WERI-Rb-1 (cell line): Measurements from ENCODE around the gene USP15.

ENCODE experiments used
- DNase-seq: peaks from one replicate; pipeline ENCODE4 v3.0.0-alpha.2; 2020
- H3K27ac ChIP-seq: fragments of 250-450 bp; sonication (Bioruptor Pico); 2 replicates; pipeline ENCODE4 v1.5.1; 2020; ENCODE audit warnings: mild to moderate bottlenecking, moderate library complexity
- H3K27me3 ChIP-seq: fragments of 250-450 bp; sonication (Bioruptor Pico); 2 replicates; pipeline ENCODE4 v1.5.1; 2021; ENCODE audit warnings: mild to moderate bottlenecking, low read depth, moderate library complexity; ENCODE audit not compliant: insufficient read depth, severe bottlenecking
- H3K36me3 ChIP-seq: fragments of 250-450 bp; sonication (Bioruptor Pico); 2 replicates; pipeline ENCODE4 v1.5.1; 2020; ENCODE audit warnings: mild to moderate bottlenecking, moderate library complexity
- H3K4me3 ChIP-seq: 2 replicates; pipeline ENCODE4 v1.5.1; 2011; ENCODE audit warnings: low read depth, mild to moderate bottlenecking, control low read depth, low read length
- H3K9me3 ChIP-seq: fragments of 250-450 bp; sonication (Bioruptor Pico); 2 replicates; pipeline ENCODE4 v1.5.1; 2021; ENCODE audit warnings: mild to moderate bottlenecking, moderate library complexity; ENCODE audit not compliant: severe bottlenecking
- TF ChIP-seq, protein P1 (sequence below): IDR thresholded peaks from 2 replicates; pipeline ENCODE4 v1.5.1; 2011; ENCODE audit warnings: low read depth, mild to moderate bottlenecking, control low read depth, inconsistent platforms, low read length

The USP15 gene

DNA sequence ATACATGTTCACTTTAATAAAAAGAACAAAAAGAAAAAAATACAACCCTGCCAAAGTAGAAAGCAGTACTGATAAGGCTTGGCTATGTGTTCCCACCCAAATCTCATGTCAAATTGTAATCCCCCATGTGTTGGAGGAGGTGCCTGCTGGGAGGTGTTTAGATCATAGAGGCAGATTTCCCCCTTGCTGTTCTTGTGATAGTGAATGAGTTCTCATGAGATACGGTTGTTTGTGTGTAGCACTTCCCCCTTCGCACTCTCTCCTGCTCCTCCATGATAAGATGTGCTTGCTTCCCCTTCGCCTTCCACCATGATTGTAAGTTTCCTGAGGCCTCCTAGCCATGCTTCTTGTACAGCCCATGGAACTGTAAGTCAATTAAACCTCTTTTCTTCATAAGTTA is 59.9 kb downstream of the USP15 start:
- DNase-seq: no peak
- peaks cover 22% of the 10 kb centered on the region for H3K36me3 ChIP-seq
- H3K9me3 ChIP-seq: no peaks in the 10 kb centered on the region
- no peaks in the 10 kb centered on the region for H3K27me3 ChIP-seq
- H3K27ac ChIP-seq: no peak overlapping the region
- TF ChIP-seq, protein P1, sequence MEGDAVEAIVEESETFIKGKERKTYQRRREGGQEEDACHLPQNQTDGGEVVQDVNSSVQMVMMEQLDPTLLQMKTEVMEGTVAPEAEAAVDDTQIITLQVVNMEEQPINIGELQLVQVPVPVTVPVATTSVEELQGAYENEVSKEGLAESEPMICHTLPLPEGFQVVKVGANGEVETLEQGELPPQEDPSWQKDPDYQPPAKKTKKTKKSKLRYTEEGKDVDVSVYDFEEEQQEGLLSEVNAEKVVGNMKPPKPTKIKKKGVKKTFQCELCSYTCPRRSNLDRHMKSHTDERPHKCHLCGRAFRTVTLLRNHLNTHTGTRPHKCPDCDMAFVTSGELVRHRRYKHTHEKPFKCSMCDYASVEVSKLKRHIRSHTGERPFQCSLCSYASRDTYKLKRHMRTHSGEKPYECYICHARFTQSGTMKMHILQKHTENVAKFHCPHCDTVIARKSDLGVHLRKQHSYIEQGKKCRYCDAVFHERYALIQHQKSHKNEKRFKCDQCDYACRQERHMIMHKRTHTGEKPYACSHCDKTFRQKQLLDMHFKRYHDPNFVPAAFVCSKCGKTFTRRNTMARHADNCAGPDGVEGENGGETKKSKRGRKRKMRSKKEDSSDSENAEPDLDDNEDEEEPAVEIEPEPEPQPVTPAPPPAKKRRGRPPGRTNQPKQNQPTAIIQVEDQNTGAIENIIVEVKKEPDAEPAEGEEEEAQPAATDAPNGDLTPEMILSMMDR: no peak
- H3K4me3 ChIP-seq: no peak overlapping the region

DNA sequence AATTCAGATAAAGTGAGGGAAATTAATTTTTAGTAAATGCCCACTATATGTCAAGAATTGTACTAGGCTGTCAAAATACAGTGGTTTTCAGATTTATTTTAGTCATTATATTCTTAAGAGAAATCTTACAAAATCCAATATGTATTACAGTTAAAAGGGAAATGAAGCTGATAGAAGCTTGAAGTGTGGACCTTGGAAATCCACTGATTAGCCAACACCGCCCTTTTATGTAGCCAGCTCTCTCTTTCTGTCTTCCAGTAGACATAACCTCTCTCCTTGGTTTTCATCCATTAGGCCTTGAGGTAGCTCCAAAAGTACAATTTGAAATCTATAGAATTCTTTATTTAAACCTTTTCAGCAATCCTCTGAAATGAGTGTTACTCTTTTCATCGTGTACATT is 63.2 kb downstream of the USP15 start:
- H3K36me3 ChIP-seq: peaks cover 22% of the 10 kb centered on the region
- TF ChIP-seq, protein P1: no peak
- no peak for DNase-seq
- H3K4me3 ChIP-seq: no peak overlapping the region
- no peaks in the 10 kb centered on the region for H3K27me3 ChIP-seq
- H3K9me3 ChIP-seq: no peaks in the 10 kb centered on the region
- H3K27ac ChIP-seq: no peak overlapping the region

DNA sequence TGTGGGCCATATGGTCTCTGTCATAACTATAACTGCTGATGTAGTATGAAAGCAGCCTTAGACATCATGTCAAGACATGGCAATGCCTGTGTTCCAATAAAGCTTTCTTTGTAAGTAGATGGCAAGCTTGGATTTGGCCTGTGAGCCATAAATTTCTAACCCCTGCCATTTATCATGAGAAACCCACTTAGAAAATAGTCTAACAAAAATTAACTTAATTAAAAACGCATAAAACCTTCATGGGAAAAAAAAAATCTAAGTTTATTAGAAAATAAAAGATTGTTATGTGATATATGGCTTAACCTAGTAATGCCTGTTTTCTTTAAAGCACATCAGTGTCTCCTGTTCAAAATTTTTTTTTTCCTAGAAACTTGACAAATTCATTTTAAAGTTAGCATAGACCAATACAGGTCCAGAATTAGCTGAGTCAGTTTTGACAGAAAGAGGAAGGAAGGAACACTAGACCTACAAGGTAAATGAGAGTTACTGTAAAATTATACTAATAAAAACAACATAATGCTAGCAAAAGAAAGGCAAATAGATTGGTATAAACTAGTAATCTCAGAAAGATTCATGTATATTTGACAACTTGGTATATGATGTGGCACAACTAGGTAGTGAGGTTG is 68.2 kb downstream of the USP15 start:
- TF ChIP-seq, protein P1: no peak
- no peak for DNase-seq
- H3K4me3 ChIP-seq: no peak overlapping the region
- no peaks in the 10 kb centered on the region for H3K9me3 ChIP-seq
- H3K27ac ChIP-seq: no peak overlapping the region
- H3K36me3 ChIP-seq: peaks cover 2% of the 10 kb centered on the region; the same call in 1 of the 2 replicates
- H3K27me3 ChIP-seq: no peaks in the 10 kb centered on the region

DNA sequence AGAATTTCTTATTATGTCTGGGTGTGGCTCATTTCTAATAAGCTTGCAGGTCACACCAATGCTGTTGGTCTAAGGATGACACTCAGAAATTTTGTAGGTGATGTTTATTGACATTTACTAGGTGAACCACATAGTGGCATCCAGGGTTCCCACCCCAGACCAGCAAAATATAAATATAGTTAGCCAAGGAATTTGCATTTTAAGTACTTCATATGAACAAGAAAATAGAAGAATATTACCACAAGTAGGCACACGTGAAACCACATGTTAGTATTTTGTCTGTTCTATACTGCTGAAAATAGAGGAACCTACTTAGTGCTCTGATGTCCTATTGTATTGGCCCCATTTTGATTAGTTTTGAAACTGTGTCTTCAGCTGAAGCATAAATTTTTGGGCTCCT is 71.1 kb downstream of the USP15 start:
- TF ChIP-seq, protein P1: no peak
- Histone ChIP-seq H3K36me3 (no peaks in the 10 kb centered on the region; the same call in 1 of the 2 replicates), H3K9me3 (no peaks in the 10 kb centered on the region), H3K27ac (no peak overlapping the region), H3K4me3 (no peak overlapping the region), H3K27me3 (no peaks in the 10 kb centered on the region)
- no peak for DNase-seq

DNA sequence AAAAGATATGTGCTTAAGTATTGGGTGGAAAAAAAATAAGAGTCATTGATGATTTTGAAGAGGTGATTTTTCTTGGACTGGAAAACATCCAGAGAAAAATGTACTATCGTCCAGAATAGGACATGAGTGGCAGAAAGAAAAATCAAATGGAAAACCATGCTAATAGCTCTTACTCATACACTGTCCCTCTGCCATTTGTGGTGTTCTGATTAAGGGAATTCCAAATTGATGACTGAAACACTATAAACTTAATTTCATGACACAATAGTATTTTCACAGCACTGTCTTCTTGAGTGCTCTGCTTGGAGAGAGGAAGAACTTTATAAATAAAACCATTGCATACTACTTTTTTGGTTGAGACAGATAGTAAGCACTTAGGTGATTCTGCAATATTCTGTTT is 72.4 kb downstream of the USP15 start:
- TF ChIP-seq, protein P1: no peak
- Histone ChIP-seq H3K9me3 (no peaks in the 10 kb centered on the region), H3K36me3 (no peaks in the 10 kb centered on the region; the same call in 1 of the 2 replicates), H3K27ac (no peak overlapping the region), H3K27me3 (no peaks in the 10 kb centered on the region), H3K4me3 (no peak overlapping the region)
- no peak for DNase-seq

DNA sequence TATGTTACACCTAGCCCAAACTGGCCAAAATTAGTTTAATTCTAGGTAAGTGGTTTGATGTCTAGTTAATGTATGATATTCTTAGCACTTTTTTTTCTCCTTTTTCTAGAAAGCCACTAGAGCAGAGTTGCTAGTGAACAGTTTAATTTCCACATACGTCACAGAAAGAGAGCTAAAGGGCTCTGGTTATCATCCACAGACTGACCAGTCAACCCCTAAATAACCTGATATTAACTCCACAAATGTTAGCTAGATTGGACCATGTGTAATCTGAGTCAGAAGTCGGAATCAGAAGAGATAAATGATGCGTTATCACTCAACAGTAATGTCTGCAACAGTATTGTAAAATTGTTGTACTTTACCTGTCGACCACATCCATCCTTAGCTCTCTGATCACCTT is 74.9 kb downstream of the USP15 start:
- Histone ChIP-seq H3K36me3 (no peaks in the 10 kb centered on the region; the same call in 1 of the 2 replicates), H3K27ac (no peak overlapping the region)

More for the DNA sequence above, 74.9 kb downstream of the USP15 start:
- TF ChIP-seq, protein P1: no peak
- Histone ChIP-seq H3K9me3 (no peaks in the 10 kb centered on the region), H3K4me3 (no peak overlapping the region), H3K27me3 (no peaks in the 10 kb centered on the region)
- no peak for DNase-seq
